Ovary (tissue), 9 donors: Measurements from ENCODE around the gene SBF2. TPM values are rescaled to one million over a fixed set of nuclear protein-coding genes. Genes with fewer than 3 reads are reported as not detected.

ENCODE experiments used
- DNase-seq, 5 donors: peaks; one replicate each; pipeline ENCODE4 v3.0.0-alpha.2; 2019 to 2020
- H3K27ac ChIP-seq, 2 donors: fragments of 200-600 bp; one replicate each; pipeline versions ENCODE4 v1.5.1 to v1.8.0; 2019 to 2022
- H3K27me3 ChIP-seq: fragments of 200-600 bp; one replicate; pipeline ENCODE4 v1.8.0; 2022
- H3K36me3 ChIP-seq: fragments of 200-600 bp; sonication (generic); one replicate; pipeline ENCODE4 v1.5.1; 2019
- H3K4me1 ChIP-seq: one replicate; pipeline ENCODE4 v1.8.1; 2013; ENCODE audit warnings: mild to moderate bottlenecking, moderate library complexity; ENCODE audit not compliant: insufficient read depth
- H3K4me3 ChIP-seq: fragments of 200-600 bp; sonication (generic); one replicate; pipeline ENCODE4 v1.5.1; 2017
- H3K9me3 ChIP-seq, 2 donors: fragments of 200-600 bp in 1 of 2; sonication (generic) in 1 of 2; one replicate each; pipeline versions ENCODE4 v1.5.1 to v1.8.1; 2013 to 2019; ENCODE audit warnings: mild to moderate bottlenecking in 1 of 2, moderate library complexity in 1 of 2
- CTCF ChIP-seq, 3 donors: fragments of 450-650 bp in 2 of 3; fragments of 200-600 bp in 1 of 3; IDR thresholded peaks; one replicate each; pipeline versions ENCODE4 v1.5.1 to v1.8.0; 2016 to 2022; ENCODE audit warnings: antibody characterized with exemption in 3 of 3, mild to moderate bottlenecking in 1 of 3
- EP300 ChIP-seq: sonication (generic); formaldehyde crosslinking; IDR thresholded peaks from one replicate; pipeline ENCODE4 v1.6.1; 2017; ENCODE audit warnings: antibody characterized with exemption
- POLR2A ChIP-seq: fragments of 450-650 bp; IDR thresholded peaks from one replicate; pipeline ENCODE4 v1.6.1; 2017; ENCODE audit warnings: antibody characterized with exemption, mild to moderate bottlenecking, moderate library complexity
- WGBS, 3 donors: extraction: QIAGEN DNeasy Blood & Tissue Kit in 1 of 3; methylation state at CpG; one replicate each; pipeline versions ENCODE4 v1.1.5 to v1.1.7; 2013 to 2017; 5-methylcytosine and 5-hydroxymethylcytosine counted together
- intact Hi-C, 4 donors: fragments of 100-400 bp; cut with DNase I; formaldehyde crosslinking; loops; one replicate each; pipeline versions ENCODE4 v1.11.0 to v1.15.1; 2022 to 2023
- polyA plus RNA-seq, 2 donors: library from polyadenylated mRNA; stranded (reverse); fragments of 200-250 nt in 1 of 2; fragments of 350-450 nt in 1 of 2; fragmentation: Illumina TruSeq in 1 of 2; extraction: RNeasy Lipid Tissue Mini Kit (QIAGEN cat#74804) in 1 of 2; gene quantifications; one replicate each; pipeline ENCODE4 v1.2.3, GENCODE V29; 2013 to 2014
- total RNA-seq, 7 donors: library from RNA; depleted of rRNA in 2 of 7; stranded (reverse); fragments of >200 nt in 2 of 7; fragmentation: NEBNext Ultra II Directional in 3 of 7; extraction: Animal tissue kit (Norgen Biotek cat#: 25700) in 3 of 7; gene quantifications; one replicate each; pipeline versions ENCODE4 v1.1.0 to v1.2.4, GENCODE V29; 2016 to 2023
- donor health status: DM: no; HTN: no; CAD: no; lungs with moderate emphysema.
- donor health status: DM: no; HTN: no; CAD: no.
- donor health status: Bipolar disorder and iron deficiency.
- donor health status: DM: yes; HTN: yes; CAD: no.
- donor health status: DM: no; HTN: no; CAD: no.
- donor health status: DM: yes; HTN: yes; CAD: no.

Gene SBF2
- total and polyA plus RNA-seq, 9 donors = 27.4 to 77.5 (median 50.8) TPM

GRCh38 chr11:10116588-10116987 is 177.4 kb downstream of the SBF2 start:
- H3K27ac ChIP-seq = no peak overlapping the region
- H3K27me3 ChIP-seq = no peaks in the 10 kb centered on the region
- no peaks in the 10 kb centered on the region for H3K36me3 ChIP-seq
- intact Hi-C loops = no loop called here
- H3K4me1 ChIP-seq = peaks cover 2% of the 10 kb centered on the region
- TF ChIP-seq EP300 = no peak
- no peak for TF ChIP-seq POLR2A
- no peak for TF ChIP-seq CTCF (IDR thresholded peaks at IDR 0.05)
- H3K9me3 ChIP-seq = no peaks in the 10 kb centered on the region
- no peak overlapping the region for H3K4me3 ChIP-seq
- 75 to 87% (median 87%) methylated on average over 1 of the region's 1 CpG for WGBS, 3 donors
- DNase-seq = no peak

- no peaks in the 10 kb centered on the region for H3K4me1 ChIP-seq
- TF ChIP-seq EP300 (no peak), CTCF (IDR thresholded peaks at IDR 0.05) (no peak), POLR2A (no peak)
- 65 to 68% (median 68%) methylated on average over 3 of the region's 3 CpGs for WGBS, 3 donors
- no peaks in the 10 kb centered on the region for H3K9me3 ChIP-seq
- no peaks in the 10 kb centered on the region for H3K36me3 ChIP-seq
- no peak for DNase-seq
- no peak overlapping the region for H3K4me3 ChIP-seq
- no peaks in the 10 kb centered on the region for H3K27me3 ChIP-seq
- H3K27ac ChIP-seq = no peak overlapping the region
- intact Hi-C loops = no loop called here
Observed at GRCh38 chr11:10114593-10115404, 179.2 kb downstream of the SBF2 start.

- H3K4me1 ChIP-seq = no peaks in the 10 kb centered on the region
- no peaks in the 10 kb centered on the region for H3K27me3 ChIP-seq
- H3K27ac ChIP-seq = no peak overlapping the region
- H3K9me3 ChIP-seq = no peaks in the 10 kb centered on the region
- intact Hi-C loops = no loop called here
- DNase-seq = no peak
- no peaks in the 10 kb centered on the region for H3K36me3 ChIP-seq
- H3K4me3 ChIP-seq = no peak overlapping the region
- TF ChIP-seq CTCF (IDR thresholded peaks at IDR 0.05) = no peak
- no peak for TF ChIP-seq POLR2A
Observed at GRCh38 chr11:10113852-10114251, 180.2 kb downstream of the SBF2 start.

GRCh38 chr11:10109806-10110205 is 184.2 kb downstream of the SBF2 start:
- no peak overlapping the region for H3K4me3 ChIP-seq
- no peak for DNase-seq
- intact Hi-C loops = no loop called here
- no peak overlapping the region for H3K27ac ChIP-seq
- H3K36me3 ChIP-seq = no peaks in the 10 kb centered on the region
- H3K4me1 ChIP-seq = no peaks in the 10 kb centered on the region
- 0 to 4% (median 1%) methylated on average over 1 of the region's 1 CpG for WGBS, 3 donors
- H3K27me3 ChIP-seq = no peaks in the 10 kb centered on the region
- no peak for TF ChIP-seq EP300
- TF ChIP-seq CTCF (IDR thresholded peaks at IDR 0.05) = no peak
- no peak for TF ChIP-seq POLR2A
- H3K9me3 ChIP-seq = no peaks in the 10 kb centered on the region
